Activated CD8-positive, alpha-beta T cell treated with anti-CD3 and anti-CD28 coated beads for 36 hours (primary cell): ENCODE data around the gene VN1R5. TPM values are rescaled to one million over a fixed set of nuclear protein-coding genes. Genes with fewer than 3 reads are reported as not detected.

Experiments
- ATAC-seq: fragments of 200-7000 bp; cut with Tn5 transposase; one replicate; pipeline ENCODE4 v1.10.0; 2021; ENCODE audit warnings: mild to moderate bottlenecking, moderate library complexity
- CTCF ChIA-PET: fragments of 350-600 bp; sonication (Branson Sonifier 250); formaldehyde crosslinking; loops from one replicate; lab custom pipeline; 2021; ENCODE audit warnings: antibody characterized with exemption; lab: Charles Lee
- POLR2A ChIA-PET: fragments of 350-600 bp; sonication (Branson Sonifier 250); formaldehyde crosslinking; loops from one replicate; lab custom pipeline; 2021; ENCODE audit warnings: antibody characterized with exemption; lab: Charles Lee
- DNase-seq: peaks from one replicate; pipeline ENCODE4 v3.0.0-alpha.2; 2020
- H3K27ac Mint-ChIP-seq: one replicate; pipeline ENCODE4 v1.8.0; 2021; ENCODE audit warnings: mild to moderate bottlenecking, mixed read lengths
- H3K27me3 Mint-ChIP-seq: one replicate; pipeline ENCODE4 v1.8.0; 2021; ENCODE audit warnings: mixed read lengths
- H3K36me3 Mint-ChIP-seq: one replicate; pipeline ENCODE4 v1.8.0; 2021; ENCODE audit warnings: low read depth, mixed read lengths
- H3K4me1 Mint-ChIP-seq: one replicate; pipeline ENCODE4 v1.8.0; 2021; ENCODE audit warnings: low read depth, mixed read lengths
- H3K4me3 Mint-ChIP-seq: one replicate; pipeline ENCODE4 v1.8.0; 2021; ENCODE audit warnings: mild to moderate bottlenecking, moderate library complexity, mixed read lengths
- H3K9me3 Mint-ChIP-seq: one replicate; pipeline ENCODE4 v1.8.0; 2021; ENCODE audit warnings: mixed read lengths
- intact Hi-C: fragments of 100-400 bp; cut with micrococcal nuclease; formaldehyde crosslinking; loops from one replicate; pipeline ENCODE4 v1.10.0; 2022
- total RNA-seq, 2 experiments: library from RNA; stranded (reverse); gene quantifications; one replicate each; pipeline ENCODE4 v1.2.3, GENCODE V29; 2021
- TF ChIP-seq, protein P1 (sequence below): fragments of 200-600 bp; IDR thresholded peaks from one replicate; pipeline ENCODE4 v1.8.0; 2022; ENCODE audit warnings: antibody characterized with exemption, mild to moderate bottlenecking

VN1R5 gene
- total RNA-seq, 2 experiments from 2014 or later, result not detected

DNA sequence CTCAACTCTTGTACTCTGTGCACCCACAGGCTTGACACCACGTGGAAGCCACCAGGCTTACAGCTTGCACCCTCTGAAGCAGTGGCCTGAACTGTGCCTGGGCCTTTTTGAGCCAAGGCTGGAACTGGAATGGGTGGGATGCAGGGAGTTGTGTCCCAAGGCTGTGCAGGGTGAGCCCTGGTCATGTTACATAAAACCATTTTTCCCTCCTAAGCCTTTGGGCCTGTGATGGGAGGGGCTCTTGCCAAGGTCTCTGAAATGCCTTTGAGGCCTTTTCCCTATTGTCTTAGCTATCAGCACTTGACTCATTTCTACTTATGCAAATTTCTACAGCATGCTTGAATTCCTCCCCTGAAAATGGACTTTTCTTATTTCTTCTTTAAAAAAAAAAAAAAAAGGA lies 14.1 kb downstream of the VN1R5 start:
- Mint-ChIP-seq H3K27me3 (peaks cover 1% of the 10 kb centered on the region), H3K27ac (no peak overlapping the region), H3K4me1 (no peaks in the 10 kb centered on the region), H3K9me3 (peaks cover 19% of the 10 kb centered on the region), H3K36me3 (no peaks in the 10 kb centered on the region), H3K4me3 (no peak overlapping the region)
- TF ChIP-seq, protein P1, sequence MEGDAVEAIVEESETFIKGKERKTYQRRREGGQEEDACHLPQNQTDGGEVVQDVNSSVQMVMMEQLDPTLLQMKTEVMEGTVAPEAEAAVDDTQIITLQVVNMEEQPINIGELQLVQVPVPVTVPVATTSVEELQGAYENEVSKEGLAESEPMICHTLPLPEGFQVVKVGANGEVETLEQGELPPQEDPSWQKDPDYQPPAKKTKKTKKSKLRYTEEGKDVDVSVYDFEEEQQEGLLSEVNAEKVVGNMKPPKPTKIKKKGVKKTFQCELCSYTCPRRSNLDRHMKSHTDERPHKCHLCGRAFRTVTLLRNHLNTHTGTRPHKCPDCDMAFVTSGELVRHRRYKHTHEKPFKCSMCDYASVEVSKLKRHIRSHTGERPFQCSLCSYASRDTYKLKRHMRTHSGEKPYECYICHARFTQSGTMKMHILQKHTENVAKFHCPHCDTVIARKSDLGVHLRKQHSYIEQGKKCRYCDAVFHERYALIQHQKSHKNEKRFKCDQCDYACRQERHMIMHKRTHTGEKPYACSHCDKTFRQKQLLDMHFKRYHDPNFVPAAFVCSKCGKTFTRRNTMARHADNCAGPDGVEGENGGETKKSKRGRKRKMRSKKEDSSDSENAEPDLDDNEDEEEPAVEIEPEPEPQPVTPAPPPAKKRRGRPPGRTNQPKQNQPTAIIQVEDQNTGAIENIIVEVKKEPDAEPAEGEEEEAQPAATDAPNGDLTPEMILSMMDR, result no peak
- DNase-seq (no peak), ATAC-seq (no peak)
- intact Hi-C loops, result no loop called here
- ChIA-PET POLR2A (no interaction called here), CTCF (interaction anchor here (1.8 kb wide), 1 partner anchor 103 kb away, joined by 4 read pairs; no protein-coding TSS in a partner anchor)

DNA sequence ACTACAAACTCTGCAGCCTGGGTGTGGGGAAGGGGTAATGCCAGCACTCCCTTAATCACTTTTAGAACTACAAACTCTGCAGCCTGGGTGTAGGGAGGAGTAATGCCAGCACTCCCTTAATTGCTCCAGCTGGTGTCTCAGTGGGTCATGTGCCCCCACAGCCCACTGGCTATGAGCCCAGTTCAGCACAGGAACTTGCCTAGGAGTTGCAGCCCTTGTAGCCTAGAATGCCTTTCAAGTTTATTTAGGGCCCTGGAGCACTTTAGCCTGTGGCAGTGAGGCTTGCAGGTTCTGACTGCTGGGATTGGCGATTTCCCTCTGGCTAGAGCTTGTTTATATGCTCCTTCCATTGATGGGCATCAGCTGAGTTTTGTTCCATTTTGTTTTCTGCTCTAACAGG lies 17.1 kb downstream of the VN1R5 start:
- Mint-ChIP-seq H3K36me3 (no peaks in the 10 kb centered on the region), H3K27ac (no peak overlapping the region), H3K4me1 (no peaks in the 10 kb centered on the region), H3K27me3 (no peaks in the 10 kb centered on the region), H3K4me3 (no peak overlapping the region), H3K9me3 (peaks cover 17% of the 10 kb centered on the region)
- DNase-seq (no peak), ATAC-seq (no peak)
- ChIA-PET POLR2A (no interaction called here), CTCF (interaction anchor here (0.6 kb wide), 1 partner anchor 99 kb away, joined by 5 read pairs; no protein-coding TSS in a partner anchor)
- intact Hi-C loops, result no loop called here
- TF ChIP-seq, protein P1, result no peak

DNA sequence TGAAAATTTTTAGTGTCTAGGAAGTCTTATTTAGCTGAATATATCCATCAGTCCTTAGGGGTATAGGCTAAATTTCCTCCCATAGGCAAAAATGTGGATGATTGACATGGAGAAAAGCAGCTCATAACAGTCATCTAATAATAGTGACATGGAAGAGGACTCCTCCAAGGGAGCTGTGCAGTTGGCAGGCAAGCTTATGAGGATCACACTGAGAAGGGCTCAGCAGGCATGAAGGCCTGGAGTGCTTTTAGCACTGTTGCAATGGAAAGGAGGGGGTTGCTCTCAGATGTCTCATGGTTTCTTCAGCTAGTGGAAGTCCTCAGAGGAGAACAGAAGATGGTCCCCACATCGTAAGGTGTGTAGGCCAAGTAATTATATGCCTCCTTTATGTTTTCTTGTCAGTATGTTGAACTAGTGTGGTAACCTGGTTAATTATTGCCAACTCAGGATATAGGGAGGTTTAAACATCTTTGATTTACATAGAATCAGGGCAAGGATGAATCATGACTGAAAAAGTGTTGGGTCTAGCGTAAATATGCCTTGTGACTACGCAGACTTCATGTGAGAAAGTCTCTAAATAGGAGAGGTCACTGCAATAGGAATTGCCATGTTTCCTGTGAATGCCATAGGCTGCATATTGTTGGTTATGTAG lies 18.9 kb downstream of the VN1R5 start:
- ATAC-seq (no peak), DNase-seq (no peak)
- peaks cover 17% of the 10 kb centered on the region for H3K9me3 Mint-ChIP-seq
- ChIA-PET CTCF (no interaction called here), POLR2A (interaction anchor here (1.0 kb wide), 1 partner anchor 8 kb away, joined by 4 read pairs; no protein-coding TSS in a partner anchor)
- no peaks in the 10 kb centered on the region for H3K27me3 Mint-ChIP-seq
- no peaks in the 10 kb centered on the region for H3K4me1 Mint-ChIP-seq
- intact Hi-C loops, result no loop called here
- H3K4me3 Mint-ChIP-seq, result no peak overlapping the region
- TF ChIP-seq, protein P1, result no peak
- no peaks in the 10 kb centered on the region for H3K36me3 Mint-ChIP-seq
- H3K27ac Mint-ChIP-seq, result no peak overlapping the region

DNA sequence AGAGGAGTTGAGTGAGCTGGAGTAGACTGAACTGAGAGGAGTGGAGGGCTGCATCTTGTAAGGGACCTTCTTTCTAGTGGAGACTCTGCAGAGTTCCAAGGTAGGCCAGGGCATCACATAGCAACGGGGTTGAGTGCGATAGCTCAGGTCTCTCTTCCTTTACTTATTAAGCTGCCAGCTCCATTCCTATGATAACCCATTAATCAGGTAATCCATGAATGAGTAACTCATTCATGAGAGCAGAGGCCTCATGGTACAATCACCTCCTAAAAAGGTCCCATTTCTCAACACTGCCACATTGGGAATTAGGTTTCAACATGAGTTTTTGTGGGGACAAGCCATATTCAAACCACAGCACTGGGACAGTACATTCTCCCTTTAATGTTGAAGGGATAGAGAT lies 21.3 kb downstream of the VN1R5 start:
- no peak overlapping the region for H3K4me3 Mint-ChIP-seq
- ATAC-seq (no peak), DNase-seq (no peak)
- ChIA-PET POLR2A (no interaction called here), CTCF (no interaction called here)
- no peaks in the 10 kb centered on the region for H3K27me3 Mint-ChIP-seq
- H3K4me1 Mint-ChIP-seq, result peaks cover 4% of the 10 kb centered on the region
- H3K36me3 Mint-ChIP-seq, result no peaks in the 10 kb centered on the region
- no peak overlapping the region for H3K27ac Mint-ChIP-seq
- TF ChIP-seq, protein P1, result no peak
- intact Hi-C loops, result no loop called here
- no peaks in the 10 kb centered on the region for H3K9me3 Mint-ChIP-seq

DNA sequence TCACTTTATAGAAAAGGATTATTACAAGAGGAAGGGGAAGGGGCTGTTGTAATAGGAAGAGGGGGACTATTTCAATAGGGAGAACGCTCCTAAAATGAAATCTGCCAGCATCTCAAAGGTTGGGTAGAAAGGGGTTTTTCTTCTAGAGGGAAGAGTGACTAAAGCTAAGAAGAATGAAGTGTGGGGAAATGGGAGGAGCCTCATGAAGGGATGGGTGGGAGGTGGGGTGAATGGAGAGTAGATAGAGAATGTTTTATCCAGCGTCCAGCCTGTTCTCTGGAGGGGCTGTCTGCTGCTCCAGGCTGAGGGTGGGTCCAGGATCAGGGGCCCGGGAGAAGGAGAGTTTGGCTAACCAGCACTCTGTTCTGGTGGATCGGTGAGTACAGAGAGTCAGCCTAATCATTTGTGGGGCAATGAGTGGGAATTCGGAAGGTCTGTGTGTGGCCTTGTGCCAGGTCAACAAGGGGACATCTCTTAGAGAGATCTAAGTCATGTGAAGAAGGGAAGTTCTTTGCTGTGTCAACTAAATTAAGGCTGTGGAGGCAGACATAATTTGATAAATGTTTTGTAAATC lies 25.2 kb downstream of the VN1R5 start:
- TF ChIP-seq, protein P1, result no peak
- Mint-ChIP-seq H3K27me3 (no peaks in the 10 kb centered on the region), H3K9me3 (no peaks in the 10 kb centered on the region), H3K27ac (no peak overlapping the region), H3K4me1 (peaks cover 4% of the 10 kb centered on the region), H3K4me3 (no peak overlapping the region), H3K36me3 (no peaks in the 10 kb centered on the region)
- peak; percentile 37 for ATAC-seq
- ChIA-PET CTCF (no interaction called here), POLR2A (no interaction called here)
- intact Hi-C loops, result no loop called here
- DNase-seq, result no peak
